ENCODE data around the gene STMN1.

DNA sequence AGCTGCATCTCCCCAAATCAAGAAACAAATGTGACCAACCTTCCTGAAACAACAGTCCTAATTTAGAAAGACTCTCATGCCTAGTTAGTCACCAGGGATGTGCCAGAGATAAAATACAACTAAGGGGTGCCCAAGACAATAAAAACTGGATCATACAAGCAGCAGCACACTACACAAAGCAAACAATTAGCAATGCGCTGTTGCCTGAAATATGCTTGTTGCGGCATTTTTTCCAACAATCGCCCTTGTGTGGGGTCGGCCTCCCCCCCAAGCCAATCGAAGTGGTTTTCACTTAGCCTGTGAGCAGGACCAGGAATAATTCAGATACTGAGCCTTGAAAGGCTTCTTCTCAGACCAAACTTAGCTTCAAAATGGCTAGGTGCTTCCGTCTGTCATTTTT, 1.4 kb upstream of the STMN1 start:
- TF ChIP-seq, protein P1, sequence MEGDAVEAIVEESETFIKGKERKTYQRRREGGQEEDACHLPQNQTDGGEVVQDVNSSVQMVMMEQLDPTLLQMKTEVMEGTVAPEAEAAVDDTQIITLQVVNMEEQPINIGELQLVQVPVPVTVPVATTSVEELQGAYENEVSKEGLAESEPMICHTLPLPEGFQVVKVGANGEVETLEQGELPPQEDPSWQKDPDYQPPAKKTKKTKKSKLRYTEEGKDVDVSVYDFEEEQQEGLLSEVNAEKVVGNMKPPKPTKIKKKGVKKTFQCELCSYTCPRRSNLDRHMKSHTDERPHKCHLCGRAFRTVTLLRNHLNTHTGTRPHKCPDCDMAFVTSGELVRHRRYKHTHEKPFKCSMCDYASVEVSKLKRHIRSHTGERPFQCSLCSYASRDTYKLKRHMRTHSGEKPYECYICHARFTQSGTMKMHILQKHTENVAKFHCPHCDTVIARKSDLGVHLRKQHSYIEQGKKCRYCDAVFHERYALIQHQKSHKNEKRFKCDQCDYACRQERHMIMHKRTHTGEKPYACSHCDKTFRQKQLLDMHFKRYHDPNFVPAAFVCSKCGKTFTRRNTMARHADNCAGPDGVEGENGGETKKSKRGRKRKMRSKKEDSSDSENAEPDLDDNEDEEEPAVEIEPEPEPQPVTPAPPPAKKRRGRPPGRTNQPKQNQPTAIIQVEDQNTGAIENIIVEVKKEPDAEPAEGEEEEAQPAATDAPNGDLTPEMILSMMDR (IDR thresholded peaks at IDR 0.05; ENCODE audit: low read length), result no peak
- TF ChIP-seq EZH2 (optimal IDR thresholded peaks at IDR 0.05; ENCODE audit: low read depth, low read length) (no peak), EZH2phosphoT487 (IDR thresholded peaks at IDR 0.05; ENCODE audit: low read length) (no peak)

All from MM.1S (cell line).